Nephron progenitor cell (in vitro differentiated cells): ENCODE data around the gene MACROD2.
"Not testable (repeated sequence)": the region's sequence is repeated elsewhere in the genome, so short reads cannot be mapped to it uniquely, and the experiment has no call there.

Source experiments
- DNase-seq: peaks from one replicate; pipeline ENCODE4 v3.0.0; 2021
- H3K27ac Mint-ChIP-seq: 2 replicates; pipeline ENCODE4 v1.8.0; 2021; ENCODE audit warnings: mild to moderate bottlenecking, moderate library complexity, mixed read lengths
- H3K27me3 Mint-ChIP-seq: 2 replicates; pipeline ENCODE4 v1.8.0; 2021; ENCODE audit warnings: mild to moderate bottlenecking, low read depth, mixed read lengths; ENCODE audit not compliant: poor library complexity
- H3K36me3 Mint-ChIP-seq: 2 replicates; pipeline ENCODE4 v1.8.0; 2021; ENCODE audit warnings: low read depth, mixed read lengths
- H3K4me1 Mint-ChIP-seq: 2 replicates; pipeline ENCODE4 v1.8.0; 2021; ENCODE audit warnings: mixed read lengths
- H3K4me3 Mint-ChIP-seq: 2 replicates; pipeline ENCODE4 v1.8.0; 2021; ENCODE audit warnings: mild to moderate bottlenecking, moderate library complexity, mixed read lengths
- H3K9me3 Mint-ChIP-seq: 2 replicates; pipeline ENCODE4 v1.8.0; 2021; ENCODE audit warnings: mild to moderate bottlenecking, moderate library complexity, mixed read lengths
- TF ChIP-seq, protein P1 (sequence below): fragments of 200-600 bp; sonication (generic); IDR thresholded peaks from 2 replicates; pipeline ENCODE4 v1.5.0; 2021; ENCODE audit warnings: antibody characterized with exemption

Gene MACROD2

GRCh38 chr20:15520930-15521524, 1525.7 kb downstream of the MACROD2 start:
- no peak for DNase-seq
- Mint-ChIP-seq H3K4me3 (no peak overlapping the region), H3K36me3 (no peaks in the 10 kb centered on the region), H3K27me3 (no peaks in the 10 kb centered on the region), H3K27ac (no peak overlapping the region), H3K4me1 (no peaks in the 10 kb centered on the region), H3K9me3 (no peaks in the 10 kb centered on the region)
- TF ChIP-seq, protein P1, sequence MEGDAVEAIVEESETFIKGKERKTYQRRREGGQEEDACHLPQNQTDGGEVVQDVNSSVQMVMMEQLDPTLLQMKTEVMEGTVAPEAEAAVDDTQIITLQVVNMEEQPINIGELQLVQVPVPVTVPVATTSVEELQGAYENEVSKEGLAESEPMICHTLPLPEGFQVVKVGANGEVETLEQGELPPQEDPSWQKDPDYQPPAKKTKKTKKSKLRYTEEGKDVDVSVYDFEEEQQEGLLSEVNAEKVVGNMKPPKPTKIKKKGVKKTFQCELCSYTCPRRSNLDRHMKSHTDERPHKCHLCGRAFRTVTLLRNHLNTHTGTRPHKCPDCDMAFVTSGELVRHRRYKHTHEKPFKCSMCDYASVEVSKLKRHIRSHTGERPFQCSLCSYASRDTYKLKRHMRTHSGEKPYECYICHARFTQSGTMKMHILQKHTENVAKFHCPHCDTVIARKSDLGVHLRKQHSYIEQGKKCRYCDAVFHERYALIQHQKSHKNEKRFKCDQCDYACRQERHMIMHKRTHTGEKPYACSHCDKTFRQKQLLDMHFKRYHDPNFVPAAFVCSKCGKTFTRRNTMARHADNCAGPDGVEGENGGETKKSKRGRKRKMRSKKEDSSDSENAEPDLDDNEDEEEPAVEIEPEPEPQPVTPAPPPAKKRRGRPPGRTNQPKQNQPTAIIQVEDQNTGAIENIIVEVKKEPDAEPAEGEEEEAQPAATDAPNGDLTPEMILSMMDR: no peak

- no peaks in the 10 kb centered on the region for H3K27me3 Mint-ChIP-seq
- no peak for DNase-seq
- TF ChIP-seq, protein P1: no peak
- H3K27ac Mint-ChIP-seq: no peak overlapping the region
- H3K4me3 Mint-ChIP-seq: no peak overlapping the region
- no peaks in the 10 kb centered on the region for H3K36me3 Mint-ChIP-seq
- no peaks in the 10 kb centered on the region for H3K9me3 Mint-ChIP-seq
- no peaks in the 10 kb centered on the region for H3K4me1 Mint-ChIP-seq
These were observed 1528.1 kb downstream of the MACROD2 start for GRCh38 chr20:15523400-15523799.

DNA sequence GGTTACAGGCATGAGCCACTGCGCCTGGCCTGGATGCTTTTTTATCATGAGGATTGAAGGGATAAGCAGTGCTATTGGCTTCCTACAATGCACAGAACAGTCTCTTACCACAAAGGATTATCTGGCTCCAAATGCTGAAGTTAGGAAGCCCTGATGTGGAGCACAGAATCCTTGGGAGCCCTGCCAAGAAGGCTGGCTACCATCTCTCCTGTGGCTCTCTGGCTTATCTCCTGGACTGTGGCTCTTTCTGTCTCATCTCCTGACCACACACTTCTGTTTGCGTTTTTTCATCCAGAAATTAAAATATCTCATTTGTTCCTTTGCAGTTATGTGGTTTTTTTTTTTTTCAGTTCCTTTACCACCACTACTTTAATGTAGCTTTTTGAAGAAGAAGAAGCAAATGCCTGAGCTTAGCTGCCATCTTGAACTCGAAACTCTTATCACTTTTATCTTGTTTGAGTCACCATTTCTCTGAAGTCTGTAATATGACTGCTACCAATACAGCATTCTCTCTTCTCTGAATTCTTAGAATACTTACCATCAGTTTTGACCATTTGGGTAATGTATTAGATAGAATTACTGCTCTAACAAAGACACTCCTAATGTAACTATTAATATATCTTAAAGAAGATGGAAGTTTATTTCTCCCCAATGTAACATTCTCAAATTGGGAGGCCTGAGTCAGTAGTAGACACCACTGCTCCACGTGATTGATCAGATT, 1533.2 kb downstream of the MACROD2 start:
- no peak for DNase-seq
- no peaks in the 10 kb centered on the region for H3K9me3 Mint-ChIP-seq
- TF ChIP-seq, protein P1: no peak
- peak overlapping the region; percentile 14 for H3K27ac Mint-ChIP-seq
- no peak overlapping the region for H3K4me3 Mint-ChIP-seq
- H3K4me1 Mint-ChIP-seq: no peaks in the 10 kb centered on the region
- no peaks in the 10 kb centered on the region for H3K27me3 Mint-ChIP-seq
- no peaks in the 10 kb centered on the region for H3K36me3 Mint-ChIP-seq

GRCh38 chr20:15535863-15536262, 1540.5 kb downstream of the MACROD2 start:
- TF ChIP-seq, protein P1: no peak
- Mint-ChIP-seq H3K36me3 (no peaks in the 10 kb centered on the region), H3K9me3 (no peaks in the 10 kb centered on the region), H3K4me1 (peaks cover 5% of the 10 kb centered on the region), H3K27ac (no peak overlapping the region), H3K27me3 (peaks cover 5% of the 10 kb centered on the region), H3K4me3 (no peak overlapping the region)
- DNase-seq: no peak

- H3K36me3 Mint-ChIP-seq, H3K9me3 Mint-ChIP-seq, H3K27ac Mint-ChIP-seq, DNase-seq, H3K4me1 Mint-ChIP-seq, H3K27me3 Mint-ChIP-seq, H3K4me3 Mint-ChIP-seq: not testable (repeated sequence)
These were observed 1541.9 kb downstream of the MACROD2 start for GRCh38 chr20:15537200-15537599.

GRCh38 chr20:15542655-15543054, 1547.3 kb downstream of the MACROD2 start:
- H3K4me3 Mint-ChIP-seq: no peak overlapping the region
- H3K27me3 Mint-ChIP-seq: peaks cover 5% of the 10 kb centered on the region

More at GRCh38 chr20:15542655-15543054, 1547.3 kb downstream of the MACROD2 start:
- no peaks in the 10 kb centered on the region for H3K9me3 Mint-ChIP-seq
- no peak overlapping the region for H3K27ac Mint-ChIP-seq
- no peak for DNase-seq
- TF ChIP-seq, protein P1: no peak
- H3K36me3 Mint-ChIP-seq: no peaks in the 10 kb centered on the region
- H3K4me1 Mint-ChIP-seq: peaks cover 10% of the 10 kb centered on the region
